Transverse colon (tissue), 4 donors: ENCODE measurements around the gene DOHH. TPM values are rescaled to one million over a fixed set of nuclear protein-coding genes. Genes with fewer than 3 reads are reported as not detected.
"Not testable (repeated sequence)": the region's sequence is repeated elsewhere in the genome, so short reads cannot be mapped to it uniquely, and the experiment has no call there.

Experiments used
- DNase-seq: peaks from one replicate; pipeline ENCODE4 v3.0.0-alpha.2; 2019
- H3K27ac ChIP-seq, 4 donors: fragments of 200-600 bp; sonication (generic); 2 replicates each; pipeline ENCODE4 v1.5.1; 2016 to 2018; ENCODE audit warnings: inconsistent platforms in 4 of 4
- H3K27me3 ChIP-seq: fragments of 200-600 bp; sonication (generic); 2 replicates; pipeline ENCODE4 v1.5.1; 2017; ENCODE audit warnings: inconsistent platforms
- H3K36me3 ChIP-seq, 4 donors: fragments of 200-600 bp; sonication (generic); 2 replicates each; pipeline ENCODE4 v1.5.1; 2017 to 2019; ENCODE audit warnings: inconsistent platforms in 4 of 4
- H3K4me1 ChIP-seq, 4 donors: fragments of 200-600 bp; sonication (generic); 2 replicates each; pipeline ENCODE4 v1.5.1; 2017 to 2020; ENCODE audit warnings: inconsistent platforms in 4 of 4
- H3K4me3 ChIP-seq, 4 donors: fragments of 200-600 bp; sonication (generic); 1 replicate in 1 of 4; 2 replicates in 3 of 4; pipeline versions ENCODE4 v1.5.1 to v1.6.1; 2017 to 2019; ENCODE audit warnings: inconsistent platforms in 4 of 4
- H3K9me3 ChIP-seq, 2 donors: fragments of 200-600 bp; sonication (generic); 2 replicates each; pipeline ENCODE4 v1.5.1; 2017 to 2019; ENCODE audit warnings: inconsistent platforms in 2 of 2
- CTCF ChIP-seq, 5 experiments: fragments of 200-600 bp in 3 of 5; fragments of 450-650 bp in 2 of 5; sonication (generic) in 3 of 5; IDR thresholded peaks; 1 replicate in 2 of 5; 2 replicates in 3 of 5; pipeline ENCODE4 v1.5.1; 2016 to 2017; ENCODE audit warnings: antibody characterized with exemption in 5 of 5, inconsistent platforms in 3 of 5, mild to moderate bottlenecking in 2 of 5, moderate library complexity in 1 of 5
- EP300 ChIP-seq: sonication (generic); formaldehyde crosslinking; IDR thresholded peaks from one replicate; pipeline ENCODE4 v1.6.1; 2017; ENCODE audit warnings: antibody characterized with exemption, low read depth
- POLR2A ChIP-seq: fragments of 450-650 bp; IDR thresholded peaks from one replicate; pipeline ENCODE4 v1.6.1; 2016; ENCODE audit warnings: antibody characterized with exemption, mild to moderate bottlenecking, moderate library complexity
- POLR2AphosphoS5 ChIP-seq, 3 donors: sonication (generic); formaldehyde crosslinking; IDR thresholded peaks; one replicate each; pipeline ENCODE4 v1.6.1; 2016; ENCODE audit warnings: antibody characterized with exemption in 3 of 3
- WGBS, 2 donors: methylation state at CpG; one replicate each; pipeline ENCODE4 v1.1.5; 2018; ENCODE audit warnings: low coverage in 1 of 2; 5-methylcytosine and 5-hydroxymethylcytosine counted together
- in situ Hi-C, 4 donors: fragments of 200-750 bp; cut with MboI; loops; one replicate each; pipeline versions ENCODE4 v1.15.0 to v1.15.1; 2017; ENCODE audit warnings: low sequenced_read_pairs in 3 of 4, low pct_ligation_motif_present in 1 of 4, low pct_unique_long_range_greater_than_20kb in 1 of 4
- intact Hi-C: fragments of 100-400 bp; cut with DNase I; formaldehyde crosslinking; loops from one replicate; pipeline ENCODE4 v1.15.1; 2023; ENCODE audit warnings: low total_unique reads
- total RNA-seq, 4 donors: library from RNA; depleted of rRNA; stranded (reverse); fragments of >200 nt; gene quantifications; one replicate each; pipeline ENCODE4 v1.1.0, GENCODE V29; 2016

DOHH gene
- total RNA-seq, 4 donors from 2014 or later: 7.2 to 13.5 (median 10.8) TPM

GRCh38 chr19:3454656-3455392, 45.6 kb downstream of the DOHH start:
- Histone ChIP-seq H3K4me1 (peaks cover 17 to 37% (median 31%) of the 10 kb centered on the region in 4 donors), H3K27me3 (no peaks in the 10 kb centered on the region), H3K4me3 (no peak overlapping the region), H3K36me3 (peaks cover 0 to 40% (median 4%) of the 10 kb centered on the region in 4 donors), H3K9me3 (no peaks in the 10 kb centered on the region), H3K27ac (peak overlapping the region in 2 of 4 donors; percentile 43 to 87)
- intact Hi-C loops (no loop called here), in situ Hi-C loops (no loop called here)
- no peak for DNase-seq
- 94 to 95% methylated on average over 3 to 15 of the region's 15 CpGs for WGBS, 2 donors
- TF ChIP-seq CTCF (IDR thresholded peaks at IDR 0.05) (no peak), EP300 (no peak), POLR2AphosphoS5 (IDR thresholded peaks at IDR 0.05) (no peak), POLR2A (no peak)

GRCh38 chr19:3453840-3454239, 46.6 kb downstream of the DOHH start:
- Histone ChIP-seq H3K27ac (peak overlapping the region in 3 of 4 donors; percentile 27 to 69 (median 43)), H3K4me1 (peaks cover 15 to 29% (median 23%) of the 10 kb centered on the region in 4 donors), H3K27me3 (no peaks in the 10 kb centered on the region), H3K36me3 (peaks cover 0 to 48% (median 6%) of the 10 kb centered on the region in 4 donors), H3K4me3 (no peak overlapping the region), H3K9me3 (no peaks in the 10 kb centered on the region)
- intact Hi-C loops: no loop called here
- in situ Hi-C loops: no loop called here
- DNase-seq: no peak
- TF ChIP-seq POLR2AphosphoS5 (IDR thresholded peaks at IDR 0.05) (no peak), EP300 (no peak), CTCF (IDR thresholded peaks at IDR 0.05) (no peak), POLR2A (no peak)
- WGBS, 2 donors: 79% methylated on average over 25 of the region's 25 CpGs; no CpG with 5 or more reads in 1 of the 2 donors

GRCh38 chr19:3452942-3453214, 47.6 kb downstream of the DOHH start:
- WGBS, 2 donors: 97% methylated on average over 10 of the region's 10 CpGs; no CpG with 5 or more reads in 1 of the 2 donors
- intact Hi-C loops: not testable (repeated sequence)

GRCh38 chr19:3452171-3452941, 48.1 kb downstream of the DOHH start:
- WGBS, 2 donors: 92 to 96% methylated on average over 11 to 38 of the region's 38 CpGs
- H3K27me3 ChIP-seq: no peaks in the 10 kb centered on the region
- no peaks in the 10 kb centered on the region for H3K9me3 ChIP-seq
- peaks cover 3 to 15% (median 9%) of the 10 kb centered on the region in 4 donors for H3K4me1 ChIP-seq
- peak overlapping the region; percentile 69 to 83 (median 76) for H3K27ac ChIP-seq
- DNase-seq: no peak
- no peak for TF ChIP-seq POLR2AphosphoS5 (IDR thresholded peaks at IDR 0.05)
- TF ChIP-seq CTCF (IDR thresholded peaks at IDR 0.05): no peak
- TF ChIP-seq EP300: no peak
- no peak for TF ChIP-seq POLR2A
- H3K4me3 ChIP-seq: no peak overlapping the region
- in situ Hi-C loops: no loop called here
- H3K36me3 ChIP-seq: peaks cover 0 to 52% (median 7%) of the 10 kb centered on the region in 4 donors
- intact Hi-C loops: no loop called here

More at GRCh38 chr19:3452942-3453214, 47.6 kb downstream of the DOHH start:
- H3K36me3 ChIP-seq: peaks cover 0 to 48% (median 7%) of the 10 kb centered on the region in 4 donors
- H3K27ac ChIP-seq: peak overlapping the region in 3 of 4 donors; percentile 69 to 83 (median 81)
- H3K9me3 ChIP-seq, H3K27me3 ChIP-seq, DNase-seq, in situ Hi-C loops, H3K4me3 ChIP-seq: not testable (repeated sequence)
- H3K4me1 ChIP-seq: peaks cover 8 to 20% (median 14%) of the 10 kb centered on the region in 4 donors
